Activated CD4-positive, alpha-beta T cell treated with anti-CD3 and anti-CD28 coated beads, Interleukin-2, Interleukin-4, amounts not matched to agents 100 ng/mL and 50 ng/mL, durations not matched to agents 16 hours and 8 hours (primary cell): ENCODE data around the gene ZNF143.
"Not testable (repeated sequence)": the region's sequence is repeated elsewhere in the genome, so short reads cannot be mapped to it uniquely, and the experiment has no call there.

Source experiments
- DNase-seq: peaks from one replicate; pipeline ENCODE4 v3.0.0-alpha.2; 2020; ENCODE audit warnings: low spot score

ZNF143 gene

DNA sequence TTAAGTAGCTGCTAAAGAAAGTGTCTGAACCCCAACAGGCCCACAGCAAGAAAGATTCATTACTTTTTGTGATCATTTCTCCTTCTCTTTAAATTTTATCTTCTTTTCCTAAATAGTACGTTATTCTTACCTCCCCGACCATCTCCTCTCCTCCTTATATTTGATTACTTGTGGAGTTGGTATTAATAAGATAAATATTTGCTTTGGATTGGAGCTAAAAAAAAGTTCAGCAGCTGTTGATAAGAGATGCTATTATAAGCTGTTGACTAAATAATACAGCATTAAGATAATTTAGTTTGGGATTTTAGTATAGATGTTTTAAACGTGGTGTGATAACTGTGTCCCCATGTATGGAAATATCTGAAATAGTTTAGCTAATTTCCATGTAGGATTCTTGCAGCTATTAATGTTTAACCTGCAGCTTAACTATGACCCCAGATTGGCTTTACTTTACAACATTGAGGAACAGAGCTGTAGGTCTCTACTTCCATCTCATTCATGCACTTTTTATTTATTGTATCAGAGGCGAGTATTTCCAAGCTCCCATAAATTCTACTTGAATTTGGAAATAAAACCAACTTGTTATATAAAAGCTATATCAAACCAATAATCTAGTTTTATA lies 37.8 kb downstream of the ZNF143 start:
- no peak for DNase-seq

DNA sequence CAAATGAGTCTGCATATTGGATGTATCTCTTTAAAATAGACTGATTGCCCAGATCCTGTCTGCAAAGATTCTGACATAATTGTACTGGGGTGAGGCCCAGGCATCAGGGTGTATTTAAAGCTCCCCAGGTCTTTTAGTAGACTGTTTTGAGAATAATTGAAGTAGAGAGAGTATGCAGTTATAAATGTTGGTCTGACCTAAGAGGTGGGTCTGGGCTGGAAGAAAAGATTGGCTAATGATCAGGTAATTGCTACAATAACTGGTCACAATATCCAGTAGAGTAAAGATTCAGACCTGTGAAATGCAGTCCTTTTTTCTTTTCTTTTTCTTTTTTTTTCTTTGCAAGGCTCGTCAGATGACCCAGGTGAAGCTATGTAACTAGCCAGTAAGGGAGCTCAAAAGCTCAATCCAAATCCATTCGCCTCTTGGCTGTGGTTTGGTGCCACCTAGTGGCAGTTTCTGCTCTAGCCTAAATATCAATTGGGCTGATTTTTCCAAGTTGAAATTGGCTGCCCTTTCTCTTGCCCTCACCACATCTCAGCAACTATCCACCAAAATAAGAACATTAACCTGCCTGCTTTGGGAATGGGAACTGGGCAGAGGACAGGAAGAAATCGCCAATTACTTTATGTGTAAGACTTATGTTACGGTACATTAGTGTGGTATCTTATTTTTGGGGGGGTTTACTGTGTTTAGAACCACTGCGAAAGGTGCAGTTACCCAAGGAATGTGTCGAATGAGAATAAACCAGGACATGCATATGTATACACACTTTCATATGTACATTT lies 45.9 kb downstream of the ZNF143 start:
- DNase-seq = peak; percentile 82

DNA sequence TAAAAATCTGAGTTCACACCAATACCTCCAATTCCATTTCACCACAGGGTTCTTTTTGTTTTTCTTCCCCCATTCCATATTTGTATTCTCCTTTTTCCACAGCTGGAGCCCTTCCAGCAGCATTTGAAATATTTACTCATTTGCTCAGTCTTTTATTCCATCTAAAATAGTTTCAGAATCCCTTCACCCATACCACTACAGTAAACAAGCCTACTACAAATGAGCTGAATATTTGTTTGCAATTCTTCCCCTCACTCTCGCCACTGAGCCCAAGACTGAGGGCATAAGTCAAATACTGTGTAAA lies 46.4 kb downstream of the ZNF143 start:
- DNase-seq = no peak

DNA sequence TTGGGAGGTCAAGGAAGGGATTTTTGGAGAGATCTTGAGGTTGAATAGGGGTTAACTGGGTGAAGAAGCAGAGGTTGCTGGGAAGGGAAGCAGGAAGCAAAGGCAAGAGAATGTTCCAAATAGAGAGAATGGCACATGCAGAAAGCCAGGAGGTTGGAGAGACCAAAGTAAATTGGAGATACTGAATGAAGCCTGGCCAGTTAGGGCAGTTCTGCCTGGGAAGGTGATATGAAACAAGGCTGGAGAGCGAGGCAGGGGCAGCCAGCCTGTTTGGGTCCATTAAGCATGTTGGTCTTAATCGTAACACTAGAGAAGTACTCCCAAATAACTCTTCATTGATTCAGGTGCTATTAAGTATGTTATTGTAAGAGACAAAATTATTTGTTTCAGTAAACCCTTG lies 48.2 kb downstream of the ZNF143 start:
- no peak for DNase-seq

DNA sequence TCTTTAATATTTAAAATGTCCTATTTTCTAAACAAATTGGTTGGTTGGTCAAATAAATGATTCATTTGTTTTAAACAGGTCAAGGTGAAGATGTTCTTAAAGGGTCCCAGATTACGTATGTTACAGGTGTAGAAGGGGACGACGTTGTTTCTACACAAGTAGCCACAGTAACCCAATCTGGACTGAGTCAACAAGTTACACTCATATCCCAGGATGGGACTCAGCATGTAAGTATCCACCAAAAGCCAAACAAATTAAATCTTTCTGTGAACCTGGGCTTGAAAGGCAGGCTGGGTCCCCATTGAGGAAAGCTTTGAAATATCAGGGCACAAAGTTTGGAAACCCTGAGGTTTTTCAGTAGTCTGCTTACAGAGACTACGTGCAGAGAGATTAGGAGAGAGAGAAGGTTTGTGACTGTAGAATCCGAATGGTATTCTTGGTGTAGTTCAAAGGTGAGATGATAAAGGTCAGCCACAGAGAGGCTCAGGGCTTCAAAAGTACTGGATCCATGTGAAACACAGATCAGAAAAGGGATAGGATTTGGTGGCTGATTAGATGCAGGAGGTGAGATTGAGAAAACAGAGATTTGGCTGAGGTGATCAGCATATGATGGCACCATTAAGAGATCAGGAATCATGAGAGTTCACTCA lies 51.7 kb downstream of the ZNF143 start:
- no peak for DNase-seq

DNA sequence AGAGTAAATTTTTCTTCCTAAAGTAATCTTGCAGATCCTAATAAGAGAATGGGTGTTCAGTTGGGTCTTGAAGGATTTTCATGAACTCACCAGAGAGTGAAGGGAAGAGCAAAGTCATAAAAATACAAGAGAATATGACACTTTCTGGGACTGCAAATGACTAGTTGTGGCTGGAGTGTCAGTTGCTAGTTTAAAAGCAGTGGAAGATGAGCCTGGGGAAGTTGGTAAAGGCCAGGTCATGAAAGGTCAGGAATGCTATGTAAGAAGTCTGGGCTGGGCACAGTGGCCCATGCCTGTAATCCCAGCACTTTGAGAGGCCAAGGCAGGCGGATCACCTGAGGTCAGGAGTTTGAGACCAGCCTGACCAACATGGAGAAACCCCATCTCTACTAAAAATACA lies 53.8 kb downstream of the ZNF143 start:
- DNase-seq = not testable (repeated sequence)

DNA sequence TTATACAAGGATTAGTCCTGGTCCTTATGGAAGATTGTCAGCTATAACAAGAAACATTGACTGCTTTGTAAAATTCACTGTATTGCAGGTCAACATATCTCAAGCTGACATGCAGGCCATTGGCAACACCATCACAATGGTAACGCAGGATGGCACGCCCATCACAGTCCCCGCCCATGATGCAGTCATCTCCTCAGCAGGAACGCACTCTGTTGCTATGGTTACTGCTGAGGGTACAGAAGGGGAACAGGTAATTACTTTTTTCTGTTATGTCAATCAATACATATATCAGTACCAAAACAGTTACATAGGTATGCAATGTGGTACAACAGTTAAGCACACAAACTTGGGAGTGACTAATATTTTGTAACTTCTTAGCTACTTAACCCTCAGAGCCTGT lies 55.3 kb downstream of the ZNF143 start:
- DNase-seq = peak; percentile 14

DNA sequence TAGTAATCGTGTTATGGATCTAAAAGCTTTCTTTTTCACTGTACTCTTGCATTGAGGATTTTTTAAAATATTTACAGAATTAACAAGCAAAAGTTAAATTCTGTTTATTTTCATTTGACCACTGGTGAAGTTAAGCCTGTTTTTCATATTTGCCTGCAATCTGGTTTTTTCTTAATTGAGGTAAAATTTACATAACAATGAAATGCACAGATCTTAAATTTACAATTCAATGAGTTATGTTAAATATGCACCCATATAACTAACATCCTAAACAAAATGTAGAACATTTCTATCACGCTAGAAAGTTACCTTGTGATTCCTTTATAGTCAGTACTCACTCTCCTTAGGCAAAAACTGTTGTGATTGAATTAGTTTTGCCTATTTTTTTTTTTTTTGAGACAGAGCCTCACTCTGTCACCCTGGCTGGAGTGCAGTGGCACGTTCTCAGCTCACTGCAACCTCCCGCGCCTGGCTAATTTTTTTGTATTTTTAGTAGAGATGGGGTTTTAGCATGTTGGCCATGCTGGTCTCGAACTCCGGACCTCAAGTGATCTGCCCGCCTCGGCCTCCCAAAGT lies 58.1 kb downstream of the ZNF143 start:
- no peak for DNase-seq

DNA sequence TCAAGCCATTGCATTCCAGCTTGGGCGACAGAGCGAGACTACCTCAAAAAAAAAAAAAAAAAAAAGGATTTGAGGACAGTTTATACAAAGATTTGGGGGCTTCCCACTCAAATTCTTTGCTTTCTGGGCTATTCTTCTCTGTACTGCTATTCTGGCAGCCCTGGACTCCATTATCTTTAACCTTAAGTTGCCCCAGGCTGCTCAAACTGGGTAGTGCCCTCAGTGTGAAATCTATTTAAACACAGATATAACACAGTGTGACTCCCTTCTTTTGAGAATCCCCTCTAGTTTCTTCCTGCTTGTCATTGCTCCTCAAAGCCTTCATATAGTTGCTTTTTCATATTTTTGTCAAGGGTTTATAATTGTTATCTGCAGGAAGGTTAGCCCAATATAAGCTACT lies 63.2 kb downstream of the ZNF143 start:
- no peak for DNase-seq

DNA sequence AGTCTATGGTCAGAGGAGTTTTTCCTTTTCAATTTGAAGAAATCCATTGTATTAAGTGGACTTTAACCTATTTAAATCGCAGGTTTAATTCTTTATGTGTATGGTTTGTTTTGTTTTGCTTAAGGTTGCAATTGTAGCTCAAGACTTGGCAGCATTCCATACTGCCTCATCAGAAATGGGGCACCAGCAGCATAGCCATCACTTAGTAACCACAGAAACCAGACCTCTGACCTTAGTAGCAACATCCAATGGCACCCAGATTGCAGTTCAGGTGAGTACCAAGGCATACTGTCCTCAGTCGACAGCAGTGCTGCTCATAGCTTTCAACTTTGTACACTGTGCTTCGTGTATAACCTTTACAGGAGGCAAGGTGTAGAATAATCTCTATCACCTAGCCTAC lies 64.3 kb downstream of the ZNF143 start:
- DNase-seq = no peak

DNA sequence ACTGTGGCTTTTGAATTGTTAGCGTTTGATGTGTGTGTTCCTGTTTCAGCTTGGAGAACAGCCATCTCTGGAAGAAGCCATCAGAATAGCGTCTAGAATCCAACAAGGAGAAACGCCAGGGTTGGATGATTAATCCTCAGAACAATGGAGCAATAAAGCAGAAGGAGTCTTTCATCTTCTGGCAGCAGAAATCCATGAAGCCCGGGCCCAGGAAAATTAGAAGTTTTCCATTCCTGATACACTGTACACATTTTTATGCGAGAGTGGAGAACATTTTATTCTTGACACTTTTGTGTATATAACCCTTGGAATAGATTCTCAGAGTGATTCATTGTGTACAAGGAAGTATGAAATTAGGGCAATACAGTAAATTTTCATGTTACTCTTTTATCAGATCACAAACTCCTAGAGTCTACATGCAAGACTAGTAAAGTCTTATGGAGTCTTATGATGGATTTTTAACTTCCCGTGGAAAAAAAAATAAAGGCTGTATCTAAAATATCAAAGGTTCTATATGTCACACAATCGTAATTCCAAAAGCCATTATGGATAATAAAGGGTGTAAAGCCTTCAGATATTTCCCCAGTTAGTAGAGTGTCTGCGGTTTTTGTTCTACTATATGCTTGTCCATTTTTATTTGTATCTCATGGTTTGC lies 66.8 kb downstream of the ZNF143 start:
- no peak for DNase-seq

DNA sequence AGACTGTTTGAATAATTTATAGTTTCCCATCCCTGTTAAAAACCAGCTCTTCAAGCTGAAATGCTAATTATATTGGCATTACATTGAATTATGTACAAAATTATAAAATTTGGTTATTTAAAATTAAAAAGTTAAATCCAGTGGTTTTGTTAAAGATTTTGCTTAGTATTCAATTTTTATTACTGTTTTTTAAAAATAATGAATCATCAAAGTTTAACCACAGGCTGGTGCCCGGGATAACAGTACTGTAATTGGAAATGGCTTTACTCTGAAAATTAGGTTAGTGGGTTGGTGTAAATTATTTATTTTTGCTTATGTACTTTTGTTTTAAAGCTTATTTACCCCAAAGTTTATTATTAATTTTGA lies 67.3 kb downstream of the ZNF143 start:
- no peak for DNase-seq

DNA sequence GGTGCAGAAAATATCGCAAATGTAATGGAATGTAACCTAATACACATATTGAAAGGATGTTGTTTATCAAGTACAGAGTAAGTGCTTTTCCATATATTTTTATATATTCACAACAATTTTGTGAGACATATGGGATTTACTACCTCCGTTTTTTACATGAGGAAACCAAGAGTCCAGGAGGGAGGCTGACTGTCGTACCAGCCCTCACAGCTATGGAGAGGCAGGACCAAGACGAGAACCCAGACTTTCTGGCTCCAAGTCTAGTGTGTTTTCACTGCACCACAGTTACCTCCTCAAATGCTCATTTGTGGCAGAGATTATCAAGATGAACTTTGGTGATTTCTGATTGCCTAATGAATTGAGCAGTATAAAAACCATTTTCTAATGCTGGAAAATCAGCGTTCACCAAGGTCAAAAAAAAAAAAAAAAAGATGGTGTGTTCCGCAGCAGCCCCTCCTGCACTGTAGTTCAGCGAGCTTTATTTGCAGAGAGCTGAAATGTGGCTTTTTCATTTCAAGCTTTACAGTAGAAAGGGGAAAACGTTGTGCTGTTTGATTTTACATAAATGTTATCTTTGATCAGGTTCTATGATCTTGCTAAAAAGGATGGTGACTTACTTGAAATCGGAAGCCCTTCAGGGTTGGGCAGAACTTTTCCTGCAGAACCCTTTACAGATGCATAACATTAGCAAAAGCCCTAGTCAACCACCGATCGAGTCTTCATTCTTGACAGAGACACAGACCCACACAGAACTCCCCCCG lies 67.9 kb downstream of the ZNF143 start:
- DNase-seq = no peak

DNA sequence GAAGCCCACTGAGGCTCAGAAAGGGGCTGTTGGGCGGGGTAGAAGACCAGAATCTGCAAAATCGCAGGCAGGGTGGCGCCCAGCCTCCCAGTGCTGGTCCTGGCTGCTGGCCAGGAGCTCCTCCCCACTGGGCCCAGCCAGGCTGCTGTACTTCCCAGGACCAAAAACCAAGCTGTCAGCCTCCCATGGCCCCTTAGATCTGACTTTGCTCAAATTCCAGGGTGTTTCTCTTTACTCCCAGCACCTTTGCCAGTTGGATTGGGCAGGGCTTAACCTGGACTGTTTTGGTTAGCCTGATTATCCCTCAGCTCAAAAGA lies 68.5 kb downstream of the ZNF143 start:
- no peak for DNase-seq

DNA sequence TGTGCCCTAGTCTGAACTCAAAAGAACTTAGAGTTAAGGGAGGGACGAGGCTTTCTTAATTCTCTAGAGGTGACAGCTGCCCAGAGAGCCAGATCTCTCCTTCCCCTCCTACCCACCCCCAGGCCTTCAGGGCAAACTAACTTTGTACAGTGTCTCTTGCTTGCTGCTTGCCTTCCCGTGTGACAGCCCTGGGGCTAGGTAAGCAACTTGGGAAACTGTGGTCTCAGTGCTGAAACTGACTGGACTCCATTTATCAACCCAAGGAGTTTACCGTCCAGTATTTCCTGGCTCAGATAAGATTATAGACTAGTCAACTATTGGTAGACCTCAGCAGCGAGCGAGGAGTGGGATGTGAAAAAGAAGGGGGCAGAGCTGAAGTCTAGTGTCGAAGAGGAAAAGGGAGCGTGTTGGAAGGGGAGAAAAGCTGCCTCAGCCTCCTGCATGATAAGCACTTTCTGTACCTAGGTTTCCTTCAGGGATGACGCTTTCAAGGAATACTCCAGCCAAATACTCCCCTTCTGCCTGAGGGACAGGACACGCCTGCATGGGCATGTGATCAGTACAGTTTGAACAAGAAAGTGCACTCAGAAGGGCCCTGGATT lies 69.3 kb downstream of the ZNF143 start:
- no peak for DNase-seq

DNA sequence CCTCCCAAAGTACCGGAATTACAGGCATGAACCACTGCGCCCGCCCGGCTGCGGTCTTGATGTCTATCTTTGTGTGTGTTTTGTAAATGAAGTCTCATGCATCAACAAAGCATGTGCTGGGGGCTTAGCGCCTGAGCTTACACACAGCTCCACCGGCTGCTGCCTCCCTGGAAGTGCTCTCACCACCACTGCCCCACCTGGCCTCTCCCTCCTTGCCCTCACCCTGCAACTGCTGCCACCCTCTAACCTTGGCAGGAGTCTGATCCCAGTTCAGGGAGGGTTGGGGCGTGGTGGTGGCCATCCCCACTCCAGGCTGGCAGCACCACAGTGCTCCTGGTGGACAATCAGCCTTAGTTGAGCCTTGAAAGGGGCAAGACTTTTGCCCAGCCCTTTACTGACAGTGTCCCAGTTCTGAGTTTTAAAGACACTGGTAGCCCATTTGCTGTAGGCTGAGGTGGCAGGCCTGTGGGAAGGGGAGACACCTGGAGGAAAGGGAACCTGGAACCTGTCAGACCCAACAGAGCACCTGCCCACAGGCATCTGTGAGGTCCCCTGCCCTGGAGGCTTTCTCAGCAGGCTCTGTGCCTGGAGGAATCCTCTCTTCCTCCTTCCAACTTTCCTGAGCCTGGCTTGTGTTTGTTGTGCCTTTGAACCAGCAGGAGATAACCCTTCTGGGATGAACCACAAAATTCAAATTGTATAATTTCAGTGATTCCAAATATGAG lies 70.3 kb downstream of the ZNF143 start:
- no peak for DNase-seq

DNA sequence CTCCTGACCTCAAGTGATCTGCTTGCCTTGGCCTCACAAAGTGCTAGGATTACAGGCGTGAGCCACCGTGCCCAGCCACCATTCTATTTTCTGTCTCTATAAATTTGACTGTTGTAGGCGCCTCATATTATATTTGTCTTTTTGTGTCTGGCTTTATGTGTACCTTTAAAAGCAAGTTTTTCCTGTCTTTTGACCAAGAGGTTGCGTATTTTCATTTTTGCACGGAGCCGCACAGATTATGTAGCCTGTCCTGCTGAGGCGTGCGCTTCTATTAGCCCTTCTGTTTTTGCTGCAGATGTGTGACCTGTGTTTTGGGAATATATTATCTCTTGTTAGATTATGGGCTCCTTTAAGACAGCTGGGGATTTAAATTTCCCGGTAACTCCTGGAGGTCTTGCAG lies 72.2 kb downstream of the ZNF143 start:
- no peak for DNase-seq

DNA sequence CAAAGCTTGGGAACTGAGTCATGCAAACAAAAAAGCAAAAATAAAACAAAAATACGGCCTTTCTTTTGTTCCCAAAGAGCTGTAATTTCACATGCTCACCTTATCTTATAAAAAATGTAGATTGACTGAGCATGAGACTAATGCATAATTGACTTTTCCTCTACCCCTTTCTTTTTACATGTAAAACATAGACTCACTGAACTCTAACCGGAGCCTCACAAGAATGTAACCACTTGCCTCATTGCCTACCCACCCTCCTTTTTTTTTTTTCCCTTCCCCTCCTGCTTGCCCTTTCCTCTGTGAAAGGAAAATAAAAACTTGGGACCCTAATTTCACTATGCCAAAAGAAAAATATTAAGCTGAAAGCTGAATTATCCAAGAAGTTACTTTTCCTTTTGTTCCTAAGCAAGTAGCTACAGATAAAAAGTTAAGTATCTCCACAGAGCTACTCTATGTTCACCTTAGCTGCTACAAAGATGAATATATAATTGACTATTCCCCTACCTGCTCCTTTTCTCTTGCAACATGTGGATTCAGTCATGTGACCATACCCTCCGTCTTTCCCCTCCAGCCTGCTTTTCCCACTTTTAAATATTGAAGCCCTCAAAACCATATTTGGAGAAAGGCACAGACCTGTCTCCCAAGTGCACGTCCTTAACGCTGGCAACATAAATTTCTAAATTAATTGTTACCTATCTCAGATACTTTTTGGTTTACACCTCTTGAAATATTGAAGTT lies 73.1 kb downstream of the ZNF143 start:
- no peak for DNase-seq

DNA sequence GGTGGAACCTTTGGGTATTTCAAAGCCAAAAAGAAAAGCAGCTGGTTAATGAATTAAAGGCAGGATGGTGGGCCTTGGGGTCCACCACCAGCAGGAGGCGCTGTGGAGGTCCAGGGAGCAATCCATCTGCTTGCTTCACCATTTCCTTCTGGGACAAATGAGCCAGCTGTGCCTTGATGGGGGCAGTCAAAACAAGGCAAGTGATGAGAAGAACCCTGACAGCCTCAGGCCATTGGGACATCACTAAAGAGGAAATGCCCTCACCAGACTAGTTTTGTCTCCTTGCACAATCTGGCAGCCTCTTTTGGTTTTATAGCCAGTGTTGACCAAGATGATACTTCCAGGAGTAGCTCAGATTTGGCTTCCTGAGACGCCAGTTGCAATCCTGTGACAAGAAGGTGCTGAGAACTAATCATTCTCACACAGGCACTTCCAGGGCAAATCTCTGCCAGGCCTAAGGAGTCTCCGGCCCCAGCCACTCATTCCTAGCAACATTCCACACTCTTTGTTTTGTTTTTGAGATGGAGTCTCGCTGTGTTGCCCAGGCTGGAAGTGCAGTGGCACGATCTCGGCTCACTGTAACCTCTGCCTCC lies 74.5 kb downstream of the ZNF143 start:
- peak; percentile 77 for DNase-seq

DNA sequence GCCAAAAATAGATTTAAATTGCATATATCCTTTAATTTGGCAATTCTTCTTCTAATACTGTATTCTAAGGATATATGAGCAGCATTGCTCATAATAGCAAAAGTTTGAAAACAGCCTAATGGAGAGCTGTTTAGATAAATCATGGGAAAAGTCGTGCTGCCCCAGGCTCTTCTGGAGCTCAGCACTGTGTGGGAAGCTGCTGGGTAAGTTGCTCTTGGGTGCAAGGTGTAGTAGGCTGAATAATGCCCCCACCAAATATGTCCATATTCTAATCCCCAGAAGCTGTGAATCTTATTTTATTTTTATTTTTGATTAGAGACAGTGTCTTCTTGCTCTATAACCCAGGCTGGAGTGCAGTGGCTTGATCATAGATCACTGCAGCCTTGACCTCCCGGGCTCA lies 77.7 kb downstream of the ZNF143 start:
- no peak for DNase-seq
